LNCaP clone FGC (cell line): ENCODE results near the gene WDR37.
A peak's percentile ranks its signal among the peaks of the same experiment; 100 is the strongest.

ENCODE experiments used
- DNase-seq: peaks from one replicate; pipeline ENCODE4 v3.0.0-alpha.2; 2011; ENCODE audit warnings: low read depth
- H3K4me3 ChIP-seq: 2 replicates; pipeline ENCODE4 v1.5.1; 2011; ENCODE audit warnings: mild to moderate bottlenecking, low read depth, low read length, control low read depth
- CTCF ChIP-seq: IDR thresholded peaks from 2 replicates; pipeline ENCODE4 v1.5.1; 2012; ENCODE audit warnings: mild to moderate bottlenecking; ENCODE audit not compliant: control insufficient read depth, insufficient read depth; ENCODE audit errors: extremely low read depth

The WDR37 gene

GRCh38 chr10:1094112-1095057, 38.2 kb downstream of the WDR37 start:
- no peak for DNase-seq
- no peak overlapping the region for H3K4me3 ChIP-seq
- no peak for TF ChIP-seq CTCF

- DNase-seq: no peak
- no peak for TF ChIP-seq CTCF
- no peak overlapping the region for H3K4me3 ChIP-seq
These were observed 39.3 kb downstream of the WDR37 start for GRCh38 chr10:1095498-1095897.

GRCh38 chr10:1096287-1096889, 40.2 kb downstream of the WDR37 start:
- H3K4me3 ChIP-seq: no peak overlapping the region
- DNase-seq: no peak
- no peak for TF ChIP-seq CTCF

GRCh38 chr10:1097436-1097835, 41.3 kb downstream of the WDR37 start:
- H3K4me3 ChIP-seq: no peak overlapping the region
- no peak for TF ChIP-seq CTCF
- DNase-seq: no peak

GRCh38 chr10:1100143-1100542, 44.0 kb downstream of the WDR37 start:
- no peak for DNase-seq
- TF ChIP-seq CTCF: no peak
- H3K4me3 ChIP-seq: no peak overlapping the region

GRCh38 chr10:1100691-1101368, 44.6 kb downstream of the WDR37 start:
- no peak for DNase-seq
- 0 out of 2 replicates have a peak, but pooled peaks have one; percentile 22 for TF ChIP-seq CTCF

More at GRCh38 chr10:1100691-1101368, 44.6 kb downstream of the WDR37 start:
- no peak overlapping the region for H3K4me3 ChIP-seq
